ENCODE results near the gene NT5M.
"Not testable (repeated sequence)": the region's sequence is repeated elsewhere in the genome, so short reads cannot be mapped to it uniquely, and the experiment has no call there.

The NT5M gene

DNA sequence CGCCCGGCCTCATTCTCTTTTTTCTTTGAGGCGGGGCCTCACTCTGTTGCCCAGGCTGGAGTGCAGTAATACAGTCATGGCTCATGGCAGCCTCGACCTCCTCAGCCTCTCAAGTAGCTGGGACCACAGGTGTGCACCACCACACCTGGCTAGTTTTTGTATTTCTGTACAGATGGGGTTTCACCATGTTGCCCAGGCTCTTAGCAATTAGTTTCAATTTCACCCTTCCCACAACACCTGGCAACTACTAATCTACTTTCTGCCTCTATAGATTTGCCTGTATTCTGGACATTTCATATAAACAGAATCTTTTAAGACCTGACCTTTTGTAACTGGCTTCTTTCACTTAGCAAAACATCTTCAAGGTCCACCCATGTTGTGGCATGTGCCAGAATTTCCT is 8.0 kb upstream of the NT5M start:
- Histone ChIP-seq H3K9ac (ENCODE audit: low read length) (no peak overlapping the region), H2BK5ac (ENCODE audit: low read length) (no peak overlapping the region), H3K23ac (ENCODE audit: low read length) (no peak overlapping the region), H3K4me1 (ENCODE audit: control insufficient read depth, low read depth, low read length) (no peaks in the 10 kb centered on the region), H3K4ac (ENCODE audit: low read depth, low read length) (no peak overlapping the region), H3K79me1 (ENCODE audit: low read length) (no peaks in the 10 kb centered on the region), H2AK5ac (ENCODE audit: low read length) (no peak overlapping the region), H3K4me3 (ENCODE audit: low read length) (no peak overlapping the region), H3K56ac (ENCODE audit: low read length) (no peak overlapping the region), H3K18ac (ENCODE audit: low read length) (no peak overlapping the region), H4K5ac (ENCODE audit: low read length) (no peak overlapping the region), H3K79me2 (ENCODE audit: control insufficient read depth, insufficient read depth, low read length) (no peaks in the 10 kb centered on the region), H2BK15ac (replicated peaks; ENCODE audit: low read depth) (no peak overlapping the region), H4K8ac (ENCODE audit: low read depth, low read length) (no peak overlapping the region), H3K36me3 (ENCODE audit: control insufficient read depth, insufficient read depth, low read length) (no peaks in the 10 kb centered on the region), H3K27ac (ENCODE audit: low read depth, low read length) (no peak overlapping the region), H3K4me2 (ENCODE audit: low read length) (no peak overlapping the region), H2BK120ac (ENCODE audit: low read depth, low read length) (no peak overlapping the region), H3K27me3 (ENCODE audit: insufficient read depth, low read length, poor library complexity) (no peaks in the 10 kb centered on the region)
- WGBS (ENCODE audit: extremely low coverage, insufficient coverage, low lambda C conversion rate) = no CpG with 5 or more reads among the region's 4 CpGs
- no peak for DNase-seq

DNA sequence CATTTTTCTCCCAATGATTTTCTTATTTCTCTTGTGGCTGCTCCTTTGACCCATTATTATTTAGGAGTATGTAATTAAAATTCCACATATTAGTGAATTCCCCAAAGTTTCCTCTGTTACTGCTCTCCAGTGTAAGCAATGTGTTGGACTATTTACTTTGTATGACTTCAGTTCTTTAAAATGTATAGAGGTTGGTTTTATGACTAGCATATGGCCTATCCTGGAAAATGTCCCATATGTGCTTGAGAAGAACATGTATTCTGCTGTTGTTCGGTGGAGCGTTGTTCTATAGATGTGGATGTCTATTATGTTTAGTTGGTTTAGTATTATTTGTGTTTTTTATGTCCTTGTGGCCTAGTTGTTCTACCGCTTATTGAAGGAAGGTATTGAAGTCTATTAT is 6.0 kb upstream of the NT5M start:
- no CpG with 5 or more reads among the region's 3 CpGs for WGBS (ENCODE audit: extremely low coverage, insufficient coverage, low lambda C conversion rate)

DNA sequence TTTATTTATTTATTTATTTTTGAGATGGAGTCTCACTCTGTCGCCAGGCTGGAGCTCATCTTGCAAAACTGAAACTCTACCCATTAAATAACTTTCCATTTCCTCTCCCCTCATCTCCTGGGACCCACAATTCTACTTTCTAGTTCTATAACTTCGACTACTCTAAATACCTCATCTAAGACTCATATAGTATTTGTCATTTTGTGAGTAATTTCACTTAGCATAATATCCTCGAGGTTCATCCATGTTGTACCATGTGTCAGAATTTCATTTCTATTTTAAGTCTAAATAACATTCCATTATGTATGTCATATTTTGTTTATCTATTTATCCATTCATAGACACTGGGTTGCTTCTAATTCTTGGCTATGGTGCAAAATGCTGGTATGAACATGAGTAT is 5.1 kb upstream of the NT5M start:
- Histone ChIP-seq H3K79me2 (ENCODE audit: control insufficient read depth, insufficient read depth, low read length) (no peaks in the 10 kb centered on the region), H2AK5ac (ENCODE audit: low read length) (no peak overlapping the region), H3K4me1 (ENCODE audit: control insufficient read depth, low read depth, low read length) (no peaks in the 10 kb centered on the region), H3K79me1 (ENCODE audit: low read length) (no peaks in the 10 kb centered on the region), H3K23ac (ENCODE audit: low read length) (no peak overlapping the region), H3K9ac (ENCODE audit: low read length) (no peak overlapping the region), H2BK15ac (replicated peaks; ENCODE audit: low read depth) (no peak overlapping the region), H2BK5ac (ENCODE audit: low read length) (no peak overlapping the region), H3K56ac (ENCODE audit: low read length) (no peak overlapping the region), H3K27ac (ENCODE audit: low read depth, low read length) (no peak overlapping the region), H3K18ac (ENCODE audit: low read length) (no peak overlapping the region), H3K36me3 (ENCODE audit: control insufficient read depth, insufficient read depth, low read length) (no peaks in the 10 kb centered on the region), H3K4me2 (ENCODE audit: low read length) (no peak overlapping the region), H2BK120ac (ENCODE audit: low read depth, low read length) (no peak overlapping the region), H3K4ac (ENCODE audit: low read depth, low read length) (no peak overlapping the region), H3K4me3 (ENCODE audit: low read length) (no peak overlapping the region), H3K27me3 (ENCODE audit: insufficient read depth, low read length, poor library complexity) (no peaks in the 10 kb centered on the region), H4K8ac (ENCODE audit: low read depth, low read length) (no peak overlapping the region), H4K5ac (ENCODE audit: low read length) (no peak overlapping the region)
- no peak for DNase-seq
- WGBS (ENCODE audit: extremely low coverage, insufficient coverage, low lambda C conversion rate) = 83% methylated on average over 1 of the region's 3 CpGs

More for the DNA sequence above, 6.0 kb upstream of the NT5M start:
- H3K79me1 ChIP-seq (ENCODE audit: low read length) = no peaks in the 10 kb centered on the region
- no peak overlapping the region for H3K56ac ChIP-seq (ENCODE audit: low read length)
- H3K4ac ChIP-seq (ENCODE audit: low read depth, low read length) = no peak overlapping the region
- H3K18ac ChIP-seq (ENCODE audit: low read length) = no peak overlapping the region
- no peak overlapping the region for H2BK5ac ChIP-seq (ENCODE audit: low read length)
- no peaks in the 10 kb centered on the region for H3K79me2 ChIP-seq (ENCODE audit: control insufficient read depth, insufficient read depth, low read length)
- no peaks in the 10 kb centered on the region for H3K27me3 ChIP-seq (ENCODE audit: insufficient read depth, low read length, poor library complexity)
- no peak overlapping the region for H2BK120ac ChIP-seq (ENCODE audit: low read depth, low read length)
- no peak overlapping the region for H3K9ac ChIP-seq (ENCODE audit: low read length)
- DNase-seq = no peak
- H2AK5ac ChIP-seq (ENCODE audit: low read length) = no peak overlapping the region
- H3K4me2 ChIP-seq (ENCODE audit: low read length) = no peak overlapping the region
- H3K23ac ChIP-seq (ENCODE audit: low read length) = no peak overlapping the region
- H3K4me3 ChIP-seq (ENCODE audit: low read length) = no peak overlapping the region
- H3K4me1 ChIP-seq (ENCODE audit: control insufficient read depth, low read depth, low read length) = no peaks in the 10 kb centered on the region
- no peaks in the 10 kb centered on the region for H3K36me3 ChIP-seq (ENCODE audit: control insufficient read depth, insufficient read depth, low read length)
- no peak overlapping the region for H4K5ac ChIP-seq (ENCODE audit: low read length)
- H3K27ac ChIP-seq (ENCODE audit: low read depth, low read length) = no peak overlapping the region
- H4K8ac ChIP-seq (ENCODE audit: low read depth, low read length) = no peak overlapping the region
- H2BK15ac ChIP-seq (replicated peaks; ENCODE audit: low read depth) = no peak overlapping the region

DNA sequence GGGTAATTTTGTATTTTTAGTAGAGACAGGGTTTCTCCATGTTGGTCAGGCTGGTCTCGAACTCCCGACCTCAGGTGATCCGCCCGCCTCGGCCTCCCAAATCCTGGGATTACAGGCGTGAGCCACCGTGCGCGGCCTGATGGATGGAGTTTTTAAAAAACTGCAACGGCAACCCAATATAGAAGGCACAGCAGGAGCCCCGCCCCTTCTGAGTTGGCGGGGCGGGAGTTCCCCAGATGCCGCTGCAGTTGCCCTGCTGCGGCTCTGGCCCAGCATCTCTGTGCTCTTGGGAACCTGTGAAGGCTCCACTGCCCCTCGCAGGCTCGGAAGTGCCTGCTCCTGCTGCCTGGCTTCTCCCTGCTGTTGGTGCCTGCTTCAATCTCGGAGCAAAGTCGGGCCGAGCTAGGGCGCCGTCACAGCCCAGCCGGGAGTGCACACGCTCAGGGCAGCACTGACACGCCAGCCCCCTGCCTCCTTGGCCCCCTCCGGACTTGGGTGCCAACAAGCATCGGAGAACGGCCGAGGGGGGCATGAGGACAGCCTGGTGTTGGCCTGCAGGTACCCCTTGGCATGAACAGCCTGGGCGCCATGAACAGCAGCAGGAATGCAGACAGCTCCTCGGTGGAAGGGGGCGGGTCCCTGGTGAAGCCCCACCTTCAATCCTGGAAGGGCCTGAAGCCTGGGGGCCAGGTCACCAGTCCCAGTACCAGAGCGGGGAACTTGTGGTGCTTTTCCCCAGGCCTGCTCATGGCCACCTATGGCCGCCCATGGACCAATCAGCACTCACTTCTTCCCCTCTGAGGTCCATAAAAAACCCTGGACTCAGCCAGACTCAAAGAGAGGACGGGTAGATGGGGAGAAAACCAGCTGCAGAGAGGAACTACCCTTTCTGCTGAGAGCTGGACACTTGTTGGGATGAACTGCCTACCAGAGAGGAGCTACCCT is 2.3 kb upstream of the NT5M start:
- Histone ChIP-seq H3K4me3 (ENCODE audit: low read length) (peak overlapping the region; percentile 68), H2BK5ac (ENCODE audit: low read length) (no peak overlapping the region), H4K5ac (ENCODE audit: low read length) (peak overlapping the region; percentile 1), H2BK120ac (ENCODE audit: low read depth, low read length) (no peak overlapping the region), H2BK15ac (replicated peaks; ENCODE audit: low read depth) (no peak overlapping the region), H3K23ac (ENCODE audit: low read length) (no peak overlapping the region), H3K4me2 (ENCODE audit: low read length) (peak overlapping the region; percentile 72), H3K27me3 (ENCODE audit: insufficient read depth, low read length, poor library complexity) (no peaks in the 10 kb centered on the region), H2AK5ac (ENCODE audit: low read length) (no peak overlapping the region), H3K4me1 (ENCODE audit: control insufficient read depth, low read depth, low read length) (no peaks in the 10 kb centered on the region), H3K9ac (ENCODE audit: low read length) (peak overlapping the region; percentile 85), H3K4ac (ENCODE audit: low read depth, low read length) (no peak overlapping the region), H4K8ac (ENCODE audit: low read depth, low read length) (no peak overlapping the region), H3K56ac (ENCODE audit: low read length) (peak overlapping the region; percentile 97), H3K79me1 (ENCODE audit: low read length) (no peaks in the 10 kb centered on the region), H3K79me2 (ENCODE audit: control insufficient read depth, insufficient read depth, low read length) (no peaks in the 10 kb centered on the region), H3K18ac (ENCODE audit: low read length) (no peak overlapping the region), H3K27ac (ENCODE audit: low read depth, low read length) (peak overlapping the region; percentile 48), H3K36me3 (ENCODE audit: control insufficient read depth, insufficient read depth, low read length) (no peaks in the 10 kb centered on the region)
- no CpG with 5 or more reads among the region's 35 CpGs for WGBS (ENCODE audit: extremely low coverage, insufficient coverage, low lambda C conversion rate)
- peak; percentile 98 for DNase-seq

DNA sequence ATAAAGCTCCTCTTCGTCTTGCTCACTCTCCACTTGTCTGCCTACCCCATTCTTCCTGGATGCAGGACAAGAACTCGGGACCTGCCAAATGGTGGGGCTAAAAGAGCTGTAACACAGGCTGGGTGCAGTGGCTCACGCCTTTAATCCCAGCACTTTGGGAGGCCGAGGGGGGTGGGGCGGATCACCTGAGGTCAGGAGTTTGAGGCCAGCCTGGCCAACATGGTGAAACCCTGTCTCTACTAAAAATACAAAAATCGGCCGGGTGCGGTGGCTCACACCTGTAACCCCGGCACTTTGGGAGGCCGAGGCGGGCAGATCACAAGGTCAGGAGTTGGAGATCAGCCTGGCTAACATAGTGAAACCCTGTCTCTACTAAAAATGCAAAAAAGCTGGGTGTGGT is 1.5 kb upstream of the NT5M start:
- WGBS (ENCODE audit: extremely low coverage, insufficient coverage, low lambda C conversion rate) = no CpG with 5 or more reads among the region's 11 CpGs
- not testable (repeated sequence) for H3K27me3 ChIP-seq (ENCODE audit: insufficient read depth, low read length, poor library complexity); H3K4ac ChIP-seq (ENCODE audit: low read depth, low read length); H2BK120ac ChIP-seq (ENCODE audit: low read depth, low read length); H3K4me1 ChIP-seq (ENCODE audit: control insufficient read depth, low read depth, low read length); H3K18ac ChIP-seq (ENCODE audit: low read length); H4K8ac ChIP-seq (ENCODE audit: low read depth, low read length); DNase-seq; H3K79me1 ChIP-seq (ENCODE audit: low read length); H3K4me2 ChIP-seq (ENCODE audit: low read length); H3K36me3 ChIP-seq (ENCODE audit: control insufficient read depth, insufficient read depth, low read length); H2BK5ac ChIP-seq (ENCODE audit: low read length); H2AK5ac ChIP-seq (ENCODE audit: low read length); H3K79me2 ChIP-seq (ENCODE audit: control insufficient read depth, insufficient read depth, low read length); H3K4me3 ChIP-seq (ENCODE audit: low read length); H3K27ac ChIP-seq (ENCODE audit: low read depth, low read length); H2BK15ac ChIP-seq (replicated peaks; ENCODE audit: low read depth); H3K23ac ChIP-seq (ENCODE audit: low read length)
- H3K9ac ChIP-seq (ENCODE audit: low read length) = peak overlapping the region; percentile 40
- peak overlapping the region; percentile 66 for H3K56ac ChIP-seq (ENCODE audit: low read length)
- peak overlapping the region; percentile 1 for H4K5ac ChIP-seq (ENCODE audit: low read length)
